Measurements from ENCODE around the gene PRND. TPM values are rescaled to one million over a fixed set of nuclear protein-coding genes. Genes with fewer than 3 reads are reported as not detected.

The PRND gene
- total and polyA plus RNA-seq, 2 of the 8 experiments (the other 6 are each of a cell fraction or from before 2014, with no cell fraction given) = 0.09 to 0.11 TPM

DNA sequence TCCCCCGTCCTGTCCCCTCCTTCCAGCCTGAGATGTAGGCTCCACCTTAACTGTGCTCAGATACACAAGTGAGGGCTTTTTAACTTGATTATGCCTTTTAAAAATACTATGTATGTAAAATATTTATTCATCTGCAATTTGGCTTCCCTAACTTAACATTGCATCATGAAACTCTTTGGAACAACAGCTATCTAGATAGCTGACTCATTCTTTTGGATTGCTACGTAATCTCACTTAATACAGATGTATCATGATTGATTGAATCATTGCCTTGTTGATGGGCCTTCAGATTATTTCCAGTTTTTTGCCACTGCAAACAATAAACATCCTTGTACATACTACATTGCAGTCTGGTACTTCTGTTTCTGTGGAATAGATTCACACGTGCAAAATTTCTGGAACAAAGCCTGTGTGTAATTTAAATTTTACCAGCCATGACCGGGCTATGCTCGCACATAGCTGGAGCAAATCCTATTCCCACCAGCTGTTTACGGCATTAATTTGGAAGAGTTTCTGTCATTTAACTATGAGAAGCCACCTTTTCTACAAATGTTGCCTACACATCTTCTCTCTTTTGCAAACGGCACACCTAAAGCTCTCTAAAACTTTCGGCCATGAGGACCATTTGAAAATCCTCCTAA lies 6.5 kb downstream of the PRND start:
- Histone ChIP-seq H3K14ac (ENCODE audit: insufficient read length) (no peak overlapping the region), H3K4me3 (ENCODE audit: extremely low read depth in 1 of 4, insufficient read depth in 2 of 4, low read depth in 3 of 4, low read length in 4 of 4) (no peak overlapping the region), H3K79me2 (ENCODE audit: control insufficient read depth in 1 of 2, insufficient read depth in 2 of 2, low read length in 2 of 2) (no peaks in the 10 kb centered on the region), H3K79me1 (ENCODE audit: low read depth, low read length) (no peaks in the 10 kb centered on the region), H3K27me3 (replicated peaks in 1 of 4; ENCODE audit: control insufficient read depth in 3 of 4, extremely low read depth in 1 of 4, insufficient read depth in 3 of 4, low read length in 3 of 4) (no peaks in the 10 kb centered on the region), H3K9me3 (ENCODE audit: insufficient read depth in 2 of 2, low read depth in 1 of 2, low read length in 1 of 2) (no peaks in the 10 kb centered on the region), H4K91ac (replicated peaks; ENCODE audit: insufficient read length, low read length) (no peak overlapping the region), H3K4me2 (ENCODE audit: insufficient read depth in 1 of 2, low read depth in 2 of 2, low read length in 2 of 2) (no peak overlapping the region), H2BK20ac (ENCODE audit: low read length) (no peak overlapping the region), H3K18ac (ENCODE audit: extremely low read depth, low read length) (no peak overlapping the region), H2BK12ac (ENCODE audit: low read depth, low read length) (no peak overlapping the region), H4K20me1 (replicated peaks in 1 of 2; ENCODE audit: control insufficient read depth in 1 of 2, insufficient read depth in 2 of 2, low read length in 2 of 2) (no peaks in the 10 kb centered on the region), H2BK5ac (ENCODE audit: low read depth, low read length) (no peak overlapping the region), H3K9ac (replicated peaks in 1 of 4; ENCODE audit: extremely low read depth in 1 of 4, low read depth in 3 of 4, low read length in 3 of 4) (no peak overlapping the region), H3K36me3 (ENCODE audit: control insufficient read depth in 2 of 4, insufficient read depth in 4 of 4, low read length in 3 of 4) (no peaks in the 10 kb centered on the region; a peak in 1 of 8 replicates), H3K4ac (replicated peaks; ENCODE audit: insufficient read length, low read depth, low read length) (no peak overlapping the region), H2BK120ac (replicated peaks; ENCODE audit: low read depth, low read length) (no peak overlapping the region), H2AK5ac (ENCODE audit: low read depth, low read length) (no peak overlapping the region), H2AFZ (ENCODE audit: low read length) (no peak overlapping the region), H3K56ac (replicated peaks; ENCODE audit: insufficient read length, low read depth, low read length) (no peak overlapping the region), H4K5ac (ENCODE audit: insufficient read length, low read depth, low read length) (no peak overlapping the region), H3K23ac (ENCODE audit: insufficient read length) (no peak overlapping the region), H4K8ac (ENCODE audit: extremely low read depth, insufficient read depth, low read length) (no peak overlapping the region), H2BK15ac (ENCODE audit: low read length) (no peak overlapping the region), H3K27ac (ENCODE audit: low read depth, low read length) (no peak overlapping the region), H3K23me2 (ENCODE audit: low read depth, low read length) (no peaks in the 10 kb centered on the region), H3K4me1 (replicated peaks in 1 of 4; ENCODE audit: control insufficient read depth in 3 of 4, insufficient read depth in 4 of 4, low read length in 3 of 4) (peaks cover 0 to 14% (median 6%) of the 10 kb centered on the region in 4 experiments; a peak in 6 of 7 replicates)
- TF ChIP-seq, protein P1, sequence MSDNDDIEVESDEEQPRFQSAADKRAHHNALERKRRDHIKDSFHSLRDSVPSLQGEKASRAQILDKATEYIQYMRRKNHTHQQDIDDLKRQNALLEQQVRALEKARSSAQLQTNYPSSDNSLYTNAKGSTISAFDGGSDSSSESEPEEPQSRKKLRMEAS (IDR thresholded peaks at IDR 0.05) = no peak
- no peak for TF ChIP-seq JUN (IDR thresholded peaks at IDR 0.05; ENCODE audit: low read depth, low read length)
- TF ChIP-seq KDM4A (IDR thresholded peaks at IDR 0.05; ENCODE audit: low read depth, low read length, severe bottlenecking) = no peak
- TF ChIP-seq TCF12 (IDR thresholded peaks at IDR 0.05; ENCODE audit: low read depth, low read length) = no peak
- no peak for TF ChIP-seq SAP30 (IDR thresholded peaks at IDR 0.05; ENCODE audit: insufficient read depth, insufficient replicate concordance, low read length)
- no peak for TF ChIP-seq YY1 (IDR thresholded peaks at IDR 0.05; ENCODE audit: low read depth, low read length)
- POLR2A ChIA-PET (ENCODE audit: partially characterized antibody) = no interaction called here
- 84% methylated on average over 8 of the region's 8 CpGs; no CpG with 5 or more reads in 1 of the 2 experiments for WGBS, 2 experiments (ENCODE audit: extremely low coverage in 1 of 2, insufficient coverage in 1 of 2, insufficient read length in 1 of 2, insufficient replicate concordance in 2 of 2, low coverage in 1 of 2, low lambda C conversion rate in 2 of 2, missing lambda C conversion rate in 1 of 2)
- FAIRE-seq (no peak), DNase-seq (ENCODE audit: low read depth in 1 of 2, low spot score in 2 of 2) (no peak)
- CTCF ChIA-PET (ENCODE audit: partially characterized antibody) = interaction anchor here (0.6 to 2.5 kb wide), 3 partner anchors 13 to 917 kb away, joined by 4 to 12 read pairs (median 4); no protein-coding TSS in a partner anchor
